GM12892 (cell line): ENCODE data around the gene CADM4.

Experiments
- POLR2A ChIP-seq: IDR thresholded peaks from 2 replicates; pipeline ENCODE4 v1.6.1; 2011; ENCODE audit warnings: low read depth, low read length, control low read depth
- TAF1 ChIP-seq: IDR thresholded peaks from 2 replicates; pipeline ENCODE4 v1.6.1; 2011; ENCODE audit warnings: low read depth, mild to moderate bottlenecking, control low read depth, low read length, borderline replicate concordance

- no peak for TF ChIP-seq POLR2A
- TF ChIP-seq TAF1 = no peak
These were observed 22.7 kb downstream of the CADM4 start for GRCh38 chr19:43616954-43617353.
